OCI-LY1 (cell line): ENCODE data around the gene ZNF469.

Experiments used
- EZH2 ChIP-seq: fragments of 200-600 bp; sonication (generic), shearing (Covaris generic); IDR thresholded peaks from 2 replicates; pipeline ENCODE4 v1.8.0; 2017; ENCODE audit warnings: borderline replicate concordance, mixed run types, mild to moderate bottlenecking, antibody characterized with exemption, low read length, moderate library complexity, mixed read lengths
- TF ChIP-seq, protein P1 (sequence below): fragments of 200-600 bp; sonication (generic), shearing (Covaris generic); IDR thresholded peaks from 2 replicates; pipeline ENCODE4 v1.5.1; 2017; ENCODE audit warnings: mild to moderate bottlenecking, antibody characterized with exemption, low read length, moderate library complexity, mixed read lengths

DNA sequence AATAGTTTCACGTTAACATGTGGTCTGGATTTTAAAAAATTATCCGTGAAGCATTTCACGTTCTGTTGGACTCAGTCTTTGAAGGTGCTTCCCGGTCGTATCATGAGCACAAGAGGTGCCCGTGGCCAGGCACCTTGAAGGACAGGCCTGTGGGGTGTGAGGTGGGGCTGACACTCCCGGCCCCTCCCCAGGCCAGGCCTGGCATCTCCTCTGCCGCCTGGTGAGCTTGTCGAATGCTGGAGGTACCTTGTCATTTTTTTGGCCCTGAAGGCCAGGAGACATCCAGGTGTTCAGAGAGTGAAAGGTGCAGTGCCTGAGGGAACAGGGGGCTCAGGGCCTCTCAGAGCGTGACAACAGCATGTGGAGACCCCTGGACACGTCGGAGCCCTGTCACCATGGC, 11.7 kb downstream of the ZNF469 start:
- TF ChIP-seq, protein P1, sequence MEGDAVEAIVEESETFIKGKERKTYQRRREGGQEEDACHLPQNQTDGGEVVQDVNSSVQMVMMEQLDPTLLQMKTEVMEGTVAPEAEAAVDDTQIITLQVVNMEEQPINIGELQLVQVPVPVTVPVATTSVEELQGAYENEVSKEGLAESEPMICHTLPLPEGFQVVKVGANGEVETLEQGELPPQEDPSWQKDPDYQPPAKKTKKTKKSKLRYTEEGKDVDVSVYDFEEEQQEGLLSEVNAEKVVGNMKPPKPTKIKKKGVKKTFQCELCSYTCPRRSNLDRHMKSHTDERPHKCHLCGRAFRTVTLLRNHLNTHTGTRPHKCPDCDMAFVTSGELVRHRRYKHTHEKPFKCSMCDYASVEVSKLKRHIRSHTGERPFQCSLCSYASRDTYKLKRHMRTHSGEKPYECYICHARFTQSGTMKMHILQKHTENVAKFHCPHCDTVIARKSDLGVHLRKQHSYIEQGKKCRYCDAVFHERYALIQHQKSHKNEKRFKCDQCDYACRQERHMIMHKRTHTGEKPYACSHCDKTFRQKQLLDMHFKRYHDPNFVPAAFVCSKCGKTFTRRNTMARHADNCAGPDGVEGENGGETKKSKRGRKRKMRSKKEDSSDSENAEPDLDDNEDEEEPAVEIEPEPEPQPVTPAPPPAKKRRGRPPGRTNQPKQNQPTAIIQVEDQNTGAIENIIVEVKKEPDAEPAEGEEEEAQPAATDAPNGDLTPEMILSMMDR, result no peak
- TF ChIP-seq EZH2, result no peak
